Mesendoderm (in vitro differentiated cells): ENCODE results near the gene DRD2. TPM values are rescaled to one million over a fixed set of nuclear protein-coding genes. Genes with fewer than 3 reads are reported as not detected.
"Not testable (repeated sequence)": the region's sequence is repeated elsewhere in the genome, so short reads cannot be mapped to it uniquely, and the experiment has no call there.

Experiments
- DNase-seq: peaks from one replicate; pipeline ENCODE4 v3.0.0; 2013
- H2AK5ac ChIP-seq: 2 replicates; pipeline ENCODE4 v1.6.1; 2013; ENCODE audit warnings: low read length, inconsistent platforms
- H2BK120ac ChIP-seq: 2 replicates; pipeline ENCODE4 v1.6.1; 2013; ENCODE audit warnings: low read depth, mild to moderate bottlenecking, low read length, moderate library complexity, mixed read lengths
- H2BK15ac ChIP-seq: replicated peaks from 2 replicates; pipeline ENCODE4 v1.6.1; 2013; ENCODE audit warnings: low read depth, mild to moderate bottlenecking, moderate library complexity
- H2BK5ac ChIP-seq: 2 replicates; pipeline ENCODE4 v1.6.1; 2013; ENCODE audit warnings: low read length, inconsistent platforms
- H3K18ac ChIP-seq: 2 replicates; pipeline ENCODE4 v1.6.1; 2013; ENCODE audit warnings: mild to moderate bottlenecking, low read length, mixed read lengths
- H3K23ac ChIP-seq: one replicate; pipeline ENCODE4 v1.6.1; 2013; ENCODE audit warnings: low read length
- H3K27ac ChIP-seq: 2 replicates; pipeline ENCODE4 v1.5.1; 2013; ENCODE audit warnings: low read depth, mild to moderate bottlenecking, inconsistent platforms, low read length, moderate library complexity
- H3K27me3 ChIP-seq: 2 replicates; pipeline ENCODE4 v1.6.1; 2013; ENCODE audit warnings: low read length, control low read depth, mild to moderate bottlenecking, inconsistent platforms; ENCODE audit not compliant: insufficient read depth, poor library complexity
- H3K36me3 ChIP-seq: 2 replicates; pipeline ENCODE4 v1.6.1; 2013; ENCODE audit warnings: low read length, inconsistent platforms; ENCODE audit not compliant: control insufficient read depth, insufficient read depth
- H3K4ac ChIP-seq: one replicate; pipeline ENCODE4 v1.6.1; 2013; ENCODE audit warnings: low read depth, mild to moderate bottlenecking, low read length, moderate library complexity
- H3K4me1 ChIP-seq: 2 replicates; pipeline ENCODE4 v1.6.1; 2013; ENCODE audit warnings: low read depth, low read length, inconsistent platforms; ENCODE audit not compliant: control insufficient read depth
- H3K4me2 ChIP-seq: 2 replicates; pipeline ENCODE4 v1.6.1; 2013; ENCODE audit warnings: low read length
- H3K4me3 ChIP-seq: 2 replicates; pipeline ENCODE4 v1.5.1; 2013; ENCODE audit warnings: mild to moderate bottlenecking, low read length
- H3K56ac ChIP-seq: one replicate; pipeline ENCODE4 v1.6.1; 2013; ENCODE audit warnings: low read length
- H3K79me1 ChIP-seq: 2 replicates; pipeline ENCODE4 v1.6.1; 2013; ENCODE audit warnings: low read length, inconsistent platforms
- H3K79me2 ChIP-seq: 2 replicates; pipeline ENCODE4 v1.6.1; 2013; ENCODE audit warnings: mild to moderate bottlenecking, low read length; ENCODE audit not compliant: control insufficient read depth, insufficient read depth
- H3K9ac ChIP-seq: 2 replicates; pipeline ENCODE4 v1.6.1; 2013; ENCODE audit warnings: low read length, inconsistent platforms
- H4K5ac ChIP-seq: one replicate; pipeline ENCODE4 v1.6.1; 2013; ENCODE audit warnings: low read length
- H4K8ac ChIP-seq: one replicate; pipeline ENCODE4 v1.6.1; 2013; ENCODE audit warnings: low read depth, mild to moderate bottlenecking, control low read depth, low read length, moderate library complexity
- WGBS: extraction: QIAGEN DNeasy Blood & Tissue Kit; methylation state at CpG from one replicate; pipeline ENCODE4 v1.1.7; 2013; ENCODE audit warnings: low lambda C conversion rate, missing lambda C conversion rate; ENCODE audit not compliant: insufficient coverage; ENCODE audit errors: extremely low coverage; 5-methylcytosine and 5-hydroxymethylcytosine counted together
- polyA plus RNA-seq, 2 experiments: library from polyadenylated mRNA; stranded (reverse); fragments of 200-250 nt; gene quantifications; one replicate each; pipeline ENCODE4 v1.2.3, GENCODE V29; 2013

The DRD2 gene
- polyA plus RNA-seq (2013, experiment 1 of 2): 0.24 TPM
- polyA plus RNA-seq (2013, experiment 2 of 2): 0.22 TPM

DNA sequence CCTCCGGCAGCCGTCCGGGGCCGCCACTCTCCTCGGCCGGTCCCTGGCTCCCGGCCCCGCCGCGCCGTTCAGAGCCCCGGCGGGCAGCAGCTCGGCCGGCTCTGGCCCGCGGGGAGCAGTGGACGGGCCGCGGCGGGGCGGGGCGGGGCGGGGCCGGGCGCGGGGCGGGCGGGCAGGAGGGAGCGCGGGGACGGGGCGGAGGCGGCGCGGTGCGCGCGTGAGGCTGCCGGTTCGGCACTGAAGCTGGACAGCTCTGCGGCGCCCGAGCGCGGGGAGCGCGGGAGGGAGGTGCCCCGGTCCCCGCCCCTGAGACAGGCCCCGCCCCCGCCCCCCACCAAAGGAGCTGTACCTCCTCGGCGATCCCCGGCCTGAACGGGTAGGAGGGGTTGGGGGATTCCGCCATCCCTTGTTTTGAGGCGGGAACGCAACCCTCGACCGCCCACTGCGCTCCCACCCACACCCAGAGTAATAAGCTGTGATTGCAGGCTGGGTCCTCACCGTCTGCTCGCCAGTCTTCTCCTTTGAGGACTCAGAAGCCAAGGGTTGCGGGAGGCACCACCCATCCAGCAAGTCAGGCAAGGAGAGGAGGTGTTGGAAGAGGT, at the start of gene DRD2:
DRD2 (minus strand) TSS at position 239 of the 602 bp plus-strand sequence. CDS start 50,747 bp downstream, outside the sequence.
- H3K4me2 ChIP-seq: peak within 1 kb of the TSS; percentile 57
- peaks cover 9% of the 10 kb centered on the region for H3K27me3 ChIP-seq
- DNase-seq: peak; percentile 19
- no peak within 1 kb of the TSS for H3K4me3 ChIP-seq
- H2BK120ac ChIP-seq: no peak within 1 kb of the TSS
- no peaks in the 10 kb centered on the region for H3K4me1 ChIP-seq
- H3K27ac ChIP-seq: no peak within 1 kb of the TSS
- H4K8ac ChIP-seq: no peak within 1 kb of the TSS
- H4K5ac ChIP-seq: no peak within 1 kb of the TSS
- no peaks in the 10 kb centered on the region for H3K79me1 ChIP-seq
- H2BK5ac ChIP-seq: no peak within 1 kb of the TSS
- no CpG with 5 or more reads among the region's 65 CpGs for WGBS
- no peaks in the 10 kb centered on the region for H3K36me3 ChIP-seq
- H2AK5ac ChIP-seq: no peak within 1 kb of the TSS
- no peak within 1 kb of the TSS for H3K56ac ChIP-seq
- H3K23ac ChIP-seq: no peak within 1 kb of the TSS
- no peaks in the 10 kb centered on the region for H3K79me2 ChIP-seq
- no peak within 1 kb of the TSS for H2BK15ac ChIP-seq
- no peak within 1 kb of the TSS for H3K18ac ChIP-seq
- H3K9ac ChIP-seq: no peak within 1 kb of the TSS
- no peak within 1 kb of the TSS for H3K4ac ChIP-seq

DNA sequence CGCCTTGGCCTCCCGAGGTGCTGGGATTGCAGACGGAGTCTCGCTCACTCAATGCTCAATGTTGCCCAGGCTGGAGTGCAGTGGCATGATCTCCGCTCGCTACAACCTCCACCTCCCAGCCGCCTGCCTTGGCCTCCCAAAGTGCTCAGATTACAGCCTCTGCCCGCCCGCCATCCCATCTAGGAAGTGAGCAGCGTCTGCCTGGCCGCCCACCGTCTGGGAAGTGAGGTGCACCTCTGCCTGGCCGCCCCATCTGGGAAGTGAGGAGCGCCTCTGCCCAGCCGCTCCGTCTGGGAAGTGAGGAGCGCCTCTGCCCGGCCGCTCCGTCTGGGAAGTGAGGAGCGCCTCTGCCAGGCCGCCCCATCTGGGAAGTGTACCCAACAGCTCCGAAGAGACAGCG, 48.7 kb upstream of the DRD2 start:
- H3K27ac ChIP-seq, H3K4me3 ChIP-seq, H3K23ac ChIP-seq, H2BK120ac ChIP-seq, H3K18ac ChIP-seq, H4K5ac ChIP-seq, H3K4me1 ChIP-seq, H2BK5ac ChIP-seq, H3K79me2 ChIP-seq, H3K27me3 ChIP-seq, DNase-seq, H4K8ac ChIP-seq, H3K56ac ChIP-seq, H3K79me1 ChIP-seq, H3K4ac ChIP-seq, H3K4me2 ChIP-seq, H3K36me3 ChIP-seq, H2BK15ac ChIP-seq, H3K9ac ChIP-seq, H2AK5ac ChIP-seq: not testable (repeated sequence)
- WGBS: no CpG with 5 or more reads among the region's 24 CpGs

DNA sequence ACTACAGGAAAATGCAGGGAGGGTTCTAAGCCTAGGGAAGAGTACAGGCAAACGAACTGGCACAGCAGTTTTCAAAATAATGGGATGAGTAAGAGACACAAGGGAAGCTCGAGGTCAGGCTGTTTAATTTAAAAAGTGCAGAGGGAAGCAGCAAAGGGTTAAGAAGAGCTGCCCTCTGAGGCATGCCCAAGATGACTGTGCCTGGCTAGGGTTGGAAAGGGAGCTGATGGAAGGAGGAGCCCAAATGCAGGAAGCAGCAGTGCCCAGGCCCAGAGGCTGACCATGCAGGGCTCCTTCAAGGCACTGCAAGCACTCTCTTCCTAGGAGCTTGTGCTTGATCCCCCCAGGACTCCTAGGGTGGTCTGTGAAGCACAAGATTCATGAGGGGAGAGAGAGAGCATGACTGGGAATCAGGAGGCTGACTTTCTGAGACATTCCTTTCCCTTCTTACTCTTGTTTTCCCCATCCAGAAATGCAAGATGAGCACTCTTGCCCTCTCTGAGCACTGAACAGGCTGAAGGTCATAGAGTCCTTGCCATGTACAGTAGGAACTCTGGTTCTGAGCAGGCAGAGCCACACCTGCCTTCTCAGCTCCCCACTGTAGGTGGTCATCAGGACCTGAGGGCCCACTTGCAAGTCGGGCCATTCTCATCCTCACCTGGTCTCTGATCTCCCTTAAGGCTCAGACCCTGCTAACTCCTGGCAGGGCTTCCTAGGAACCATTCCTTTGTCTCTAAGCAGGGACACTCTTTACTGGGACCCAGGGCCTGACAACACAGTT, 46.7 kb upstream of the DRD2 start:
- H2BK120ac ChIP-seq: no peak overlapping the region
- H2AK5ac ChIP-seq: no peak overlapping the region
- H3K27me3 ChIP-seq: no peaks in the 10 kb centered on the region
- no peaks in the 10 kb centered on the region for H3K36me3 ChIP-seq
- no peaks in the 10 kb centered on the region for H3K79me1 ChIP-seq
- no peak overlapping the region for H3K18ac ChIP-seq
- no peak overlapping the region for H3K4me3 ChIP-seq
- H3K27ac ChIP-seq: no peak overlapping the region
- no peak overlapping the region for H3K23ac ChIP-seq
- H3K56ac ChIP-seq: no peak overlapping the region
- H3K4ac ChIP-seq: no peak overlapping the region
- H2BK5ac ChIP-seq: no peak overlapping the region
- no peak overlapping the region for H3K4me2 ChIP-seq
- H4K8ac ChIP-seq: no peak overlapping the region
- no peak for DNase-seq
- no peak overlapping the region for H3K9ac ChIP-seq
- H3K4me1 ChIP-seq: no peaks in the 10 kb centered on the region
- no peak overlapping the region for H2BK15ac ChIP-seq
- H4K5ac ChIP-seq: no peak overlapping the region
- H3K79me2 ChIP-seq: no peaks in the 10 kb centered on the region
- no CpG with 5 or more reads among the region's 3 CpGs for WGBS

DNA sequence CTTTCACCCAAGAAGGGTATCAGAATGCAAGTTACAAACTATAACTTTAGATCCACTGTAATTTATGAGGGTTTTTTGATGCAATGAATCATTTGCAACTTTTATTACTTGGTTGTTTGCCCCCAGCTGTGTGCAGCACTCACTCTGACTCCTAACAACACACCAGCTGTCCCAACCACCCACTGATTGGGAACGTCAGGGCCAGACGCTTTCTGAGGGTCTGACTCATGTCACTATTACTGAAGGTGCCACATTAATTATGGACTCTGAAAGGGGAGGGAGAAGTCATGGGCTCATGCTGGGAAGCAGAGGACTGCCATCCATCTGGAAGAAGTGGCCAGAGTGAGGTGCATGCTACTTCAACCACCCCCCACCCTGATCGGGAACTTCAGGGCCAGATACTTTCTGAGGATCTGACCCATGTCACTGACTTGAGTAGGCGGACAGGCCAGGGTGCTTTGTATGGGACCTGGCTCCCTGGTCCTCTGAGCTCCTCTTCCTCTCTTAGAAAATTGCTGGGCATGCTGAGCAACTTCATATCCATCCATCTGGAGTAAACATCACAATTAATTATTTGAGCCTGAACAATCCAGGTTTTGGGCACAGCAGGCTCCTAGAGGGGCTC, 44.9 kb upstream of the DRD2 start:
- Histone ChIP-seq H3K9ac (no peak overlapping the region), H3K56ac (no peak overlapping the region), H4K8ac (no peak overlapping the region), H2AK5ac (no peak overlapping the region), H3K4me2 (no peak overlapping the region), H3K4me3 (no peak overlapping the region), H3K23ac (no peak overlapping the region), H2BK5ac (no peak overlapping the region), H3K27ac (no peak overlapping the region), H3K4ac (no peak overlapping the region), H3K18ac (no peak overlapping the region), H3K79me1 (no peaks in the 10 kb centered on the region), H4K5ac (no peak overlapping the region), H3K79me2 (no peaks in the 10 kb centered on the region), H3K27me3 (no peaks in the 10 kb centered on the region), H2BK120ac (no peak overlapping the region), H2BK15ac (no peak overlapping the region), H3K36me3 (no peaks in the 10 kb centered on the region), H3K4me1 (no peaks in the 10 kb centered on the region)
- DNase-seq: no peak
- no CpG with 5 or more reads among the region's 4 CpGs for WGBS

DNA sequence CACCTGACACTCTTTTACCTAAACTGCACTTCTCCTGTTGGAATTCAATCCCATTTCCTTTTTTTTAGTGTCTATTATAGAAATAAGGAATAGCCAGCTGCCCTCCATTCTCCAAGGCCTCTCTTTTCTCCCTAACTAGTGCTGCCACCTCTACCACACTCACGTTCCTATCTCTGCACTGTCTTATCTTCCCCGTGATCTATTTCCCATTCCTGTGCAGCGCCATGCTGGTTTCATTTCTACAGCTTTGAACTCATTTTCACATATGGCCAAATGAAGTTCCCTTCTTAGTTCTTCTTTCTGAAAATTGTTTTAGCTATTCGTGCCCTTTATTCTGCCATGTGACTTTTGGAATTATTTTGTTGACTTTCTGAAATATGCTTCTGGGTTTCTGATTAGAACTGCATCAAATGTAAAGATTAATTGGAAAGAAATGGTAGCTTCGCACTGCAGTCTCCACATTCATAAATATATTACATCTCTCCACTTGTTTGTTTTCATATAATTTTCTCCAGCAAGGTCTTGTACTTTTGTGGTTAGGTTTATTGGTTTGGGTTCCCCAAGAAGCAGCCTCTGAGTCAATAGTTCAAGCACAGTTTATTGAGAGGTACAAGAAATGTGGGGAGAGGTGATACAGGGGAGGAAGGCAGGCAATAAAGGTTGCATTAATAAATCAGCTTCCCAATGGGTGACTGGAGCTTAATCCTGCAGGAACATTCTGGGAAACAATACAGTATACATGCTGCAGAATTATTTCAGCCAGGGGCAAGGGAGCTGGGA, 43.7 kb upstream of the DRD2 start:
- no peaks in the 10 kb centered on the region for H3K4me1 ChIP-seq
- no peak overlapping the region for H3K9ac ChIP-seq
- no CpG with 5 or more reads among the region's 5 CpGs for WGBS
- H3K27me3 ChIP-seq: no peaks in the 10 kb centered on the region
- H2BK5ac ChIP-seq: no peak overlapping the region
- H2BK120ac ChIP-seq: no peak overlapping the region
- H4K5ac ChIP-seq: no peak overlapping the region
- H3K23ac ChIP-seq: no peak overlapping the region
- no peak overlapping the region for H3K18ac ChIP-seq
- no peak overlapping the region for H3K27ac ChIP-seq
- no peak overlapping the region for H4K8ac ChIP-seq
- no peak overlapping the region for H3K56ac ChIP-seq
- H2BK15ac ChIP-seq: no peak overlapping the region
- H3K4me2 ChIP-seq: no peak overlapping the region
- no peak overlapping the region for H3K4me3 ChIP-seq
- no peaks in the 10 kb centered on the region for H3K79me2 ChIP-seq
- H3K4ac ChIP-seq: no peak overlapping the region
- H2AK5ac ChIP-seq: no peak overlapping the region
- no peaks in the 10 kb centered on the region for H3K36me3 ChIP-seq
- H3K79me1 ChIP-seq: no peaks in the 10 kb centered on the region
- DNase-seq: no peak
